ENCODE measurements around the gene CARD9.
A peak's percentile ranks its signal among the peaks of the same experiment; 100 is the strongest.

CARD9 gene

GRCh38 chr9:136401173-136401922, 27.9 kb upstream of the CARD9 start:
- no peak for DNase-seq (ENCODE audit: low spot score)

DNA sequence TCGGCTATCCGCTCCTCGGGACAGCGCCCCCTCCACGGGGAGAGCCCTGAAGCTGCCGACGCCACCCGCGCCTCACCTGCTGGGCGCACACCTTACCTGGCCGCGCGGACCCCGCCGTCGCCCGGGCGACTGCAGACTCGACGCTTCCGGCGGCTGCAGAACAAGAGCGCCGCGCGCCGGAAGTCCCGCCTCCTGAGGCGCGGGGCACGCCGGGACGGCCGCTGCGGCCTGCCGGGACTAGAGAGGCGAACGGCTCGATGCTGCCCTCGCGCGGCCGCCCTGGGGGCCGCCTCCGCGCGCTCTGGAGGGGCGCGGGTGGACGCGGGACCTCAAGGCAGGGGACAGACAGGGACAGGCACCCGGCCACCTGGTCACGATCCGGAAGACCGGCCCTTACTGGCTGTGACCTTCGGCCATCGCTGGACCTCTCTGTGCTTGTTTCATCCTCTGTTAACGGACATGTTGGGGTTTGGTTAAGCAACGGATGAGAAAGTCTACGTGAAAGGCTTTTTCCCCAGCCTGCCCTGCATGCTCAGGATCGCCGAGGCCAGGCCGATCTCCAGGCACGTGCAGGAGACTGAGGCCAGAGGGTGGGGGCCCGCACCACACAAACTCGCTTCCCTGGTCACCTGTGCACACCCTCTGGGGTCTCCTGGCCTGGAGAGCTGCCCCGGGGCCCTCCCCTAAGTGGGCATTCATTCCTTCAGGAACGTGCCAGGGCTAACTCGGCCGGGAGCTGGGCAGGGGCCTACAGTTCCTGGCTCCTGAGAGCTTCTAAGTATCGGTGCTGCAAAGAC, 26.8 kb upstream of the CARD9 start, which contains the start of gene SNAPC4:
Gene SNAPC4, minus strand, starts transcription at position 133 of the 797 bp plus-strand sequence. CDS start 1,742 bp downstream, outside the sequence.
- DNase-seq (ENCODE audit: low spot score) = peak; percentile 94

DNA sequence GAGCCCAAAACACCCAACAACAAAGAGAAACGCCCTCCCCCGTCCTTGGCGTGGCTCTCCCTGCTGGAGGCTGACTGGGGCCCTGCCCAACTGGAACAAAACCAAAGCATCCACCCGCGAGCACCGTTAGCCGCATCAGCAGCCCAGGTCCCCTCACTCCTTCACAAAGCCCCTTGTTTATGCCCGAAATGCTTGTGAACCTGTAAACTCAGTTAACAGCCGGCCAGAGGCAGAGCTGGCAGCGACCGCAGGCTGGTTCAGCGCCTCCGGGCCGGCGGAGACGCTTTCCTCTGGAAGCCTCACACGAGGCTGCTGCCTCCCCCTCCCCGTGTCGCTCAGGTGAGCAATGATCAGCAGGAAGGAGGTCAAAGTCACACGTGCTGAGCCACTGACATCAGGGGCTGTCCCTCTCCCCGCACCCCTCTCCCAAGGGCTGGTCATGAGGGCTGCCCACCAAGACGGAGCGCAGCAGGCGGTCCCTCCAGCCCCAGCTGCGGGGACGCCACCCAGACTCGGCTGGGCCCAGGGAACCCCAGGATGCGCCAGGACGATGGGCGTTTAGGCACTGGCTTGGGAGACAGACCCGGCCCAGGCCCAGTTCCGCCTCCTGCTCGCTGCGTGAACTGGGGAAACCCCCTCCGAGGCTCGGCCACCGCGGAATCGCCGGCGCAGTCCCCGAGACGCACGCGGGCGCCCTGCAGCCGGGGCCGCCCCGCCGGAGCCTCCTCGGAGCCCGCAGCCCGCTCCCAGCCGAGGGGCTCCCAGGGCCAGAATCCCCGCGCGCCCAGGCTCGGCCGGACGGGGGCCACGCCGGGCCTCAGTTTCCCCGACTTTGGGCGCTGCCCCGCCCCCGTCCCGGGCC, 25.9 kb upstream of the CARD9 start:
- peak; percentile 39 for DNase-seq (ENCODE audit: low spot score)

GRCh38 chr9:136398286-136398685, 24.8 kb upstream of the CARD9 start:
- DNase-seq (ENCODE audit: low spot score) = no peak

GRCh38 chr9:136397643-136398042, 24.2 kb upstream of the CARD9 start:
- DNase-seq (ENCODE audit: low spot score) = no peak

DNA sequence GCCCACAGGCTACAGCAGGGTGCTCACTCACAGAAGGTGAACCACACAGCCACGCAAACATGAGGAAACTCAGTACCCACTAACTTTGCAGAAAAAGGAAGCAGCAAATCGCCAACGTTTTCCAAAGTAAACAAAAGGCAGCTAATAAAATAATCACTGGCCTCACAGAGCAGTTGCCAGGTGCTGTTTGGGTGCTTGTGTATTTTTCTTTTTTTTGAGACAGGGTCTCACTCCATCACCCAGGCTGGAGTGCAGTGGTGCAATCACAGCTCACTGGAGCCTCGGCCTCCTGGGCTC, 22.7 kb upstream of the CARD9 start:
- no peak for DNase-seq (ENCODE audit: low spot score)

GRCh38 chr9:136395345-136396218, 22.1 kb upstream of the CARD9 start:
- DNase-seq (ENCODE audit: low spot score) = no peak

DNA sequence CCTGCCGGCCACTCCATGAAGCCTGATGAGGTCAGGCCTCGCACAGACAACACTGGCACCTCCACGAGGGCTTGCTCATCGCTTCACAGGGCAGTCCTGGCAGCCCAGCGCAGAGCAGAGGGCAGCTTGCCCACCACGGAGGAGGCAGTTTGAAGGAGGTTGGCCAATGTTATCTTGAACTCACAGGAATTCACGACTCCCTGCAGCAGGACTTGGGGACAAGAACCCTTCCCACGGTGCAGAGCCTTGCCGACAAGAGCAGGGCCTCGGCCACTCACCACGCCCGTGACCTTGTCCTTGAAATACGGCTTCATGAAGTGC, 21.5 kb upstream of the CARD9 start:
- DNase-seq (ENCODE audit: low spot score) = no peak

DNA sequence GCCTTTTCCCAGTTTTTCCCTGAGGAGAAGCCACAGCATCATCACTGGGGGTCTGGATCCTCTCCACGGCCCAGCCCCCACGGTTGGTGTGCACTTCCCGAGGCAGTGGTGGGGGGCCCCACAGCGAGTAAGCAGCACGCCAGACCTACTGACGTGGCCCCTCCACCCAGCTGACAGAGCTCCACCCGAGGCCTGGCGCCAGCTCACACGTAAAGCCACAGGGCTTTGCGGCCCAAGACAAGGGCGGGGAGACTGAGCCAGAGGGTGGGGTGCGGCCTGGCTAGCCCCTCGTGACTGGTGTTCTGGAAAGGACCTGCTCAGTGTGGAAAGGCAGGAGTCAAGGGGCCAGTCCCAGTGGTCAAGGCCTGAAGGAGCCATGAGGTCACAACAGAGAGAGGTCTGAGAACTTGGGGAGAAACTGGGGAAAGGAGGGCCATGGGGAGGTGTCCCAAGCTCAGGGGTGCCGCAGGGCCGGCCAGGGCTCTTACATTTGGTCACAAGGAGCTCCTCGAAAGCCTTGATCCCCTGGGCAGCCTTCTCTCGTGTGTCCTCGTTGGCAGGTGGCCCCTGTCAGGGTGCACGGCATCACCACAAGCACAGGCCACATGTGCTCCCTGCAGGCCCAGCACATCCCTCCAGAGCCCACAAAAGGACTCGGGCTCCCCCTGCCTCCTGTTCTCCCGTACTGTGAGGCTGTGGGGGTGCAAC, 21.0 kb upstream of the CARD9 start:
- no peak for DNase-seq (ENCODE audit: low spot score)

GRCh38 chr9:136393531-136393930, 20.1 kb upstream of the CARD9 start:
- no peak for DNase-seq (ENCODE audit: low spot score)

DNA sequence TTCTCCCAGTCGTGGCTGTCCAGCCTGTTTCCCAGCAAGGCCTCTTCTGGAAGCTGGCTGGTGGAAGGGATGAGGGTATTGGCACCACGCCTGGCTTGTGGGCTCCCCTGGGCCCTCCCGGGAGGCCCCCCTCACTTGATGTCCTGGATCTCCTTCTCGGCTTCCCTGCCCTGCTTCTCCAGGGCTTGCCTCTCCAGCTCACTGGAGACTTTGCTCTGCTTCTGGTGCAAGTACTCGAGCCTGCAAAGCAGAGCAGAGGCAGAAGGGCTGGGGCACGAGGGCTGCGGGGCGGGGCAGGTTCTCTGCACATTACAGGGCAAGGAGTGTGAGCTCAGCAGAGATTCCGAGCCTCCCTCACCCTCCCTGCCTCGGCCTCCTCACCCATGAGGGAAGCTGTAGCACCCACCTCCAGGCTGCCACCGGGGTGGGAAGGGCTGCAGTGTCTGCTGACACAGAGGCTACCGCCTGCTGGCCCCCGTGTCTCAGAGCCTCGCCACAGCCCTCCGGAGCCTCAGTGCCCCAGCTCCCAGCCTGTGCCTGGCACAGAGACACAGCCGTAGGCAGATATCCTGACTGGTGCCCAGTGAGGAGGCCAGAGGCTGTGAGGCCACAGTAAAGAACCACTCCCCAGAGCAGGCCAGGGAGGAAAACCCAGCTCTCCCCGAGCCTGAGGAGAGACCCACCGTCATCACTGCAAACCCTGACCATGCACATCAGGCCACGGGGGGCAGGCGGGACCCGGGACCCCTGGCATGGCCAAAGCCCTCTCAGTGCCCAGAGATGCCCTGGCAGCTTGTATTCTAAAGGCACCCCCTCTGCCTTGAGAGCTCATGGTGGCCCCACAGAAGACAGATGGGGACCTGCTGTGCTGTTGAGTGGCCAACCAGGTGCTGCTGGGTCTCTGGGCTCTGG, 19.3 kb upstream of the CARD9 start:
- DNase-seq (ENCODE audit: low spot score) = no peak

- DNase-seq (ENCODE audit: low spot score) = no peak
Measured at GRCh38 chr9:136391737-136392537, 18.5 kb upstream of the CARD9 start.

DNA sequence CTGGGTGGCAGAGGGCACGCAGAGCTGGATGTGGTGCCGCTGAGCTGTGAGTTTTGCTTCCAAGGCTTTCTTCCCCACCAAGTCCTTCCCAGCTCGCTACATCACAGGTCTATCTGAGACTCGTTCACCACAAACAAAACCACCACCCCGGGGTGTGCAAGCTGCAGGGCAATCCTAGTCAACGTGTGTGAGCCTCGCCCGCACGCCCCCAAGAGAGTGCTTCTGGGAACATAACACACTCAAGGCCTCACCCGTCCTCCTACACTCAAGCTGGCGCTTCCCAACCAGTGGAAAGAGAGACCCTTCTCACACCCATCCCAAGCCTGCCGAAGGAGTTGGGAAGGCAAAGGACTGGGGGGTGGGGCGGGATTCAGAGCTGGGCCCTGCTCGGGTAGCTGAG, 15.9 kb upstream of the CARD9 start:
- no peak for DNase-seq (ENCODE audit: low spot score)

GRCh38 chr9:136387217-136387616, 13.7 kb upstream of the CARD9 start:
- no peak for DNase-seq (ENCODE audit: low spot score)

- DNase-seq (ENCODE audit: low spot score) = no peak
Measured at GRCh38 chr9:136386018-136386417, 12.5 kb upstream of the CARD9 start.

- no peak for DNase-seq (ENCODE audit: low spot score)
Measured at GRCh38 chr9:136385015-136385414, 11.5 kb upstream of the CARD9 start.

- no peak for DNase-seq (ENCODE audit: low spot score)
Measured at GRCh38 chr9:136383436-136383835, 10.0 kb upstream of the CARD9 start.

- DNase-seq (ENCODE audit: low spot score) = no peak
Measured at GRCh38 chr9:136381966-136382513, 8.6 kb upstream of the CARD9 start.

GRCh38 chr9:136381311-136381710, 7.8 kb upstream of the CARD9 start:
- DNase-seq (ENCODE audit: low spot score) = no peak
